Stomach smooth muscle (tissue), 2 donors: Measurements from ENCODE around the gene COL23A1.

Source experiments
- H3K27ac ChIP-seq: one replicate; pipeline ENCODE4 v1.7.0; 2013; ENCODE audit warnings: mild to moderate bottlenecking, low read length, inconsistent platforms
- H3K27me3 ChIP-seq, 2 donors: one replicate each; pipeline ENCODE4 v1.7.0; 2013; ENCODE audit warnings: low read length in 2 of 2; ENCODE audit not compliant: insufficient read depth in 2 of 2, control insufficient read depth in 1 of 2
- H3K36me3 ChIP-seq, 2 donors: one replicate each; pipeline ENCODE4 v1.7.0; 2013; ENCODE audit warnings: low read length in 2 of 2; ENCODE audit not compliant: control insufficient read depth in 2 of 2, insufficient read depth in 2 of 2
- H3K4me1 ChIP-seq: one replicate; pipeline ENCODE4 v1.7.0; 2013; ENCODE audit warnings: low read length; ENCODE audit not compliant: control insufficient read depth, insufficient read depth
- H3K4me3 ChIP-seq, 2 donors: one replicate each; pipeline ENCODE4 v1.7.0; 2013; ENCODE audit warnings: low read length in 2 of 2
- H3K9ac ChIP-seq, 2 donors: one replicate each; pipeline ENCODE4 v1.7.0; 2013; ENCODE audit warnings: low read length in 2 of 2, mild to moderate bottlenecking in 1 of 2
- H3K9me3 ChIP-seq, 2 donors: one replicate each; pipeline ENCODE4 v1.7.0; 2013; ENCODE audit warnings: low read length in 2 of 2; ENCODE audit not compliant: control insufficient read depth in 2 of 2
- donor health status: healthy.
- donor health status: Pancreatic carcinoma.

COL23A1 gene

DNA sequence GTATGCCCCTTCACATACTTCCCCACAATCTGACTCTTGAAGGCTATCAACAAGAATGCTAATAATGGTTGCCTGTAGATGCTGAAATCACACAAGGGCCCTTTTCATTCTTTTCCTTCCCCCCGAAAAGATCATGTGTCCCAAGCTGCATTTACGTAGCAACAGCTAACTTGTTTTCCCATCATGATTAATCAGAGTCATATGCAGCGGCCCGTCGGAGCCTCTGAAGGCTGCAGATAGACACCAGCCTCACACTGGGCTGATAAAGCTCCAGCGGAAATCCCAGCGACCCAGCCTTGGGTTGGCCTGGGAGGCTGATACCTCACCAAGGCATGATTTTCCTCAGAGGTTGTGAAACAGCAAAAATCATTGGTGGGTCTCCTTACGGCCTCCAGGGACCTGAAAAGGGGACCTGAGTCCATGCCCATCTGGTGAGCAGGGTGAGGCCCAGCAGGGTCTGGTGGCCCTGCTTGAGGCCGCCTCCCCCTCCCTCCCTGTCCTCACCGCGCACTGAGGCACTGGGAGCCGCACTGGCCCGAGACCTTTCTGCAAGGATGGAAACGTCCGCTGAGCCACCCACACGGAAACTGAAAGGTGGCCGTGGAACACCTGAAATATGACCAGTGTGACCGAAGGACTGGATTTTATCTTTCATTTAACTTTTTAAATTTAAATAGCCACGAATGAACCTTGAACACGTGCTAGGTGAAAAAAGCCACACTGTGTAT, 243.4 kb downstream of the COL23A1 start:
- Histone ChIP-seq H3K36me3 (no peaks in the 10 kb centered on the region), H3K9me3 (no peaks in the 10 kb centered on the region), H3K27ac (no peak overlapping the region), H3K4me1 (no peaks in the 10 kb centered on the region), H3K9ac (no peak overlapping the region), H3K4me3 (no peak overlapping the region), H3K27me3 (peaks cover 0 to 4% of the 10 kb centered on the region in 2 donors)

DNA sequence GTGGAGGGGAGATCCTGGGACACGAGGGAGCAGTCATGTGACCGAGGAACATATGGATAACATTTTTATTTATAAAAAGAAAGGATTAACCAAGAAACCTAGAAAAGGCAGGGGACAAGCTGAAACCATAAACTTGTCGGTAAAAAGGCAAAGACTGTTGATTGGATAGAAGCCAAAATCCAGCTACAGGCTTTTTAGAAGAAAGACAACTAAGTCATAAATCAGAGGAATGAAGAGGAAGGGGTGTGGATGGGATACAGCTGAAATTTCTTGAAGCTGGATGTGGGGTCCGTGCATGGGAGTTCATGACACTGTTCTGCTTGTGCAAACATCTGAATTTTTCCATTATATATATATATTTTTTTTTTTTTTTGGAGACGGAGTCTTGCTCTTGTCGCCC, 246.9 kb downstream of the COL23A1 start:
- H3K27ac ChIP-seq = no peak overlapping the region
- H3K4me3 ChIP-seq = no peak overlapping the region
- no peak overlapping the region for H3K9ac ChIP-seq
- H3K36me3 ChIP-seq = no peaks in the 10 kb centered on the region
- no peaks in the 10 kb centered on the region for H3K9me3 ChIP-seq
- peaks cover 0 to 1% of the 10 kb centered on the region in 2 donors for H3K27me3 ChIP-seq
- H3K4me1 ChIP-seq = no peaks in the 10 kb centered on the region

DNA sequence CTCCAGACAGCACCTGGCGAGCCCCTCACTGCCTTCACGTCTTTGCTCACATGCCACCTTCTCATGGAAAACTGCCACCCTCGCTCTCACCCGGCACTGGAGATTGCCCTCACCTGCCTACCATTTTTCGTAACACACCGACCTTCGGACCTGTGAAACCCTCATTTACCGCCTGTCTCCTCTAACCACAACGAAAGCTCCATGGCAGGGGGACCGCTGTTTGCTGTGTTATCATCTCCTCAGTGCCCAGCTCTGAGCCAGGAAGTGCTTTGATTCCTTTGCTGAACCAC, 248.4 kb downstream of the COL23A1 start:
- Histone ChIP-seq H3K9me3 (no peaks in the 10 kb centered on the region), H3K27ac (no peak overlapping the region), H3K36me3 (no peaks in the 10 kb centered on the region), H3K27me3 (peaks cover 0 to 7% of the 10 kb centered on the region in 2 donors), H3K9ac (no peak overlapping the region), H3K4me1 (no peaks in the 10 kb centered on the region), H3K4me3 (no peak overlapping the region)

DNA sequence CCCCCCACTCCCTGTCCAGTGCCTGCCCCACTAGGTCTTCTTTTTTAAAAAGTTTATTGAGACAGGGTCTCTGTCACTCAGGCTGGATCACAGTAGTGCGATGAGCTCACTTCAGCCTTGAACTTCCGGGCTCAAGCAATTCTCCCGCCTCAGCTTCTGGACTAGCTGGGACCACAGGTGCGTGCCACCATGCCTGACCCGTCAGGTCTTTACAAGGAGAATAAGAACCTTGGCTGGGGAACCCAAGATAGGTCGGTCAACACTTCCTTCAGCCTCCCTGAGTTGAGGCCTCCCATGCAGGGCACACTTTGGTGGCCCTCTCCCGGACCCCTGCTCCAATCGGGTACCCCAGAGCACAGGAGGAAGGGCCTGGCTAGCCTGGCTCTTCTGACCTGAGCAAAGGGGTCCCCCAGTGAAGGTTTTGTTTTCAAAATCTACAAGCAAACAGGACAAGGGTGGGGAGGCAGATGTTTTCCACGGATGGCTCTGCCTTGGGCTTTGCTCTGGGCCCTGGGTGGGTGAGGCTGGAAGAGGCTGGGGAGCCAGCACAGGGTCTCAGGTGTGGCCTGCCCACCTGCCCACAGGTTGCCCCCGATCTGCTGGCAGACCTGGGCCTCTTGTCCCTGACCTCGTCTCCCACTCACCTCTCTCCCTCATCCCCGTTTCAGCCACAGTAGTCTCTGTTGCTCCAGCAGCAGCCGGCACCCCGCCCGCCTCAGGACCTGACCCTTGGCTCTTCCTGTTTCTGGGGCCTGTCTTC, 248.9 kb downstream of the COL23A1 start:
- Histone ChIP-seq H3K9me3 (peaks cover 0 to 3% of the 10 kb centered on the region in 2 donors), H3K4me3 (no peak overlapping the region), H3K4me1 (no peaks in the 10 kb centered on the region), H3K9ac (no peak overlapping the region), H3K36me3 (no peaks in the 10 kb centered on the region), H3K27me3 (peaks cover 0 to 7% of the 10 kb centered on the region in 2 donors), H3K27ac (no peak overlapping the region)

DNA sequence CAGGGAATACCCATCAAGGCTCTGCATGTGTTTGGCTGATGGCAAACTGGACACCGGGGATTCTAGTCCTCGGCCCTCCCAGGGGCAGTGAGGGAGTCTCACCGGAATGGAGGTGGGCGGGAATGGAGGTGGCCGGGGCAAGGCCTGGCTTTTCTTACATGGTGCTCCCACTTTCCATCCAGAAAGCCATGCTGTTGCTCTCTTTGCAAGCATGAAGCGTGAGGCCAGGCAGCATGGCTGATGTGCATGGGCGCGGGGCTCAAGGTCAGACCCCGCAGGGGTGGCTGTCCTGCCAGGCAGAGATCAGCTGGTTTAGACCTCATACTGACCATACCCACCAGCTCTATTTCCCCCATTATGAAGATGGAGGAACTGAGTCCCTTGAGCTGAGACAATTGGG, 249.6 kb downstream of the COL23A1 start:
- H3K4me3 ChIP-seq = no peak overlapping the region
- H3K9me3 ChIP-seq = peaks cover 0 to 3% of the 10 kb centered on the region in 2 donors
- peaks cover 0 to 7% of the 10 kb centered on the region in 2 donors for H3K27me3 ChIP-seq
- H3K36me3 ChIP-seq = no peaks in the 10 kb centered on the region
- H3K27ac ChIP-seq = no peak overlapping the region
- H3K4me1 ChIP-seq = no peaks in the 10 kb centered on the region
- no peak overlapping the region for H3K9ac ChIP-seq

DNA sequence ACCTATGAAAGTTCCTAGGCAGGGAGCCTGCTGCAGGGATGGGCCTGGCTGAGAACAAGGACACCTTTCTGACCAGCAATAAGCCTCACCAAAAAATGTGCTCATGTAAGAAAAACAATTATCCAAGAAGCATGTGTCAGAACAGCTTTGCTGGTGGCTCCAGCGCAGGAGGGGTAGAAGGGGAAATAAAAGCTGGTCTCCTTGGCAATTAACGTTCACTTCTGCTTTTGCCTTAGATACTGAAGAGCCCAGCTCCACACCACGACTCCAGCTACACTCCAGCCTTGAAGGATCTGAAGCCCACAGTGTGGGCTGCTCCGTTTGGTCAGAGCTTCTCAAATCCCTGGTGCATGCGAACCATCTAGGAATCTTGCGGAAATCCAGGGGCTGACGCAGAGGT, 250.0 kb downstream of the COL23A1 start:
- Histone ChIP-seq H3K9me3 (peaks cover 0 to 3% of the 10 kb centered on the region in 2 donors), H3K27me3 (peaks cover 0 to 7% of the 10 kb centered on the region in 2 donors), H3K27ac (no peak overlapping the region), H3K4me3 (no peak overlapping the region), H3K36me3 (no peaks in the 10 kb centered on the region), H3K4me1 (no peaks in the 10 kb centered on the region), H3K9ac (no peak overlapping the region)

DNA sequence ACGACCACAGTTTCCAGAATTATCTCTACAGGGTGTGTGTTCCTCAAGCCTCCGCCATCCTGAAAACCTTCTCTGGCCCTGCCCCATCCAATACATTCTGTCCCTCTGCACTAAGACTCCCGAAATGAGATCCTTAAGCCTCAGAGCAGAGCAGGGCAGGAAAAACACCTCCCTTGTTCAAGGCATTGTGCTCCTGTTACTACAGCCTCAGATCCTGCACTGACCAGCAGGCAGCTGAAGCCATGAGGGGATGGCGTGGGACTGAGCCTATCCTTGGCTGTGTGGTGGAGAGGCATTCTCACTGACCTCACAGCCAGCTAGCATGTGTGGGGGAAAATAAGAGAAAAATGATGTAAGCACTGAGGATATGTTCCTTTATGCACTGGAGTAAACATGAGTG, 250.9 kb downstream of the COL23A1 start:
- Histone ChIP-seq H3K36me3 (no peaks in the 10 kb centered on the region), H3K27me3 (peaks cover 0 to 7% of the 10 kb centered on the region in 2 donors), H3K4me1 (no peaks in the 10 kb centered on the region), H3K9ac (no peak overlapping the region), H3K27ac (no peak overlapping the region), H3K9me3 (peaks cover 0 to 3% of the 10 kb centered on the region in 2 donors), H3K4me3 (no peak overlapping the region)

DNA sequence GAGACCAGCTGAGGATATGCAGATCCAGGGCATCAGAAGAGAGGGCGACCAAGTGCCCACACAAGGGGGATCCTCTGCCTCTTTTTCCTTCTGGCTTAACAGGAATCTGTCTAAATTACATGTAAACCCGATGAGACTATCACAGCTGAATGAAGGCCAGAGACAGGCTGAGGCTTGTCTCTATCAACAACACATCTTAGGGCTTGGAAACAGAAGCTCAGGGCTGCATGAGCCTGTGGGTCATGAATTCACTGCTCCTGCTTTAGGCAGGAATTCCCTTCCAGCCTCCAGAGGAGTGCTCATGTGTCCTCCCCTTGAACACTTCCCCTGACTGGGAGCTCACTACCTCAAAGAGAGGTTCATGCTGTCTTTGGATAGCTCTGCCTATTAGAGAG, 251.4 kb downstream of the COL23A1 start:
- Histone ChIP-seq H3K27ac (no peak overlapping the region), H3K27me3 (peaks cover 0 to 7% of the 10 kb centered on the region in 2 donors), H3K4me1 (no peaks in the 10 kb centered on the region), H3K9ac (no peak overlapping the region), H3K9me3 (peaks cover 0 to 3% of the 10 kb centered on the region in 2 donors), H3K36me3 (no peaks in the 10 kb centered on the region), H3K4me3 (no peak overlapping the region)

DNA sequence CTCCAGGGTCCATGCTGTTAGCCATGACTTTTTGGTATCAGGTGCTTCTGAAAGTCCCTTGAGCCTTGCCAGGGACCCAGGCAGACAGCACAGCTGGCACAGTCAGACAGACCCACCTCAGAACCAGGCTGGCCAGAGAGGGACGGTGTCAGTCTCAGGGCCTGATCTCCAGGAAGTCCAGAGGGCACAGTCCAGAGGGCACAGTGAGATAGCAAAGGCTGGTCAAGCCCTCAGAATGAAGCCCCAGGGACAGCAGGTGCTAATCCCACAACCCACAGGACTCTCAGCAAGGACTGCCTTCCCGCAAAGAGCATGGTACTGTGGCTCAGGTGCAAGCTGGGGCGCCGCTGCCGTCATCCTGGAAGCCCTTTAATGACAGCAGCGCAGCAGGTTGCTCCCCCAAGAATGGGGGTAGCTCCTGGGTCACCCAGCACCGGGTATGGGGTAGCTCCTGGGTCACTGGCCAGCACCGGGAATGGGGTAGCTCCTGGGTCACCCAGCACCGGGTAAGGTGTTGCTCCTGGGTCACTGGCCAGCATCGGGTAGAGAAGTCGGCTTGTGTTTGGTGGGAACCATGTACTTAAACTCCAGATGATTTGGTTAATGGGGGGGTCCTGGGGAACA, 252.0 kb downstream of the COL23A1 start:
- no peaks in the 10 kb centered on the region for H3K36me3 ChIP-seq
- no peaks in the 10 kb centered on the region for H3K4me1 ChIP-seq
- H3K9me3 ChIP-seq = peaks cover 0 to 3% of the 10 kb centered on the region in 2 donors
- H3K27me3 ChIP-seq = peaks cover 0 to 7% of the 10 kb centered on the region in 2 donors
- no peak overlapping the region for H3K9ac ChIP-seq
- H3K4me3 ChIP-seq = no peak overlapping the region
- no peak overlapping the region for H3K27ac ChIP-seq

DNA sequence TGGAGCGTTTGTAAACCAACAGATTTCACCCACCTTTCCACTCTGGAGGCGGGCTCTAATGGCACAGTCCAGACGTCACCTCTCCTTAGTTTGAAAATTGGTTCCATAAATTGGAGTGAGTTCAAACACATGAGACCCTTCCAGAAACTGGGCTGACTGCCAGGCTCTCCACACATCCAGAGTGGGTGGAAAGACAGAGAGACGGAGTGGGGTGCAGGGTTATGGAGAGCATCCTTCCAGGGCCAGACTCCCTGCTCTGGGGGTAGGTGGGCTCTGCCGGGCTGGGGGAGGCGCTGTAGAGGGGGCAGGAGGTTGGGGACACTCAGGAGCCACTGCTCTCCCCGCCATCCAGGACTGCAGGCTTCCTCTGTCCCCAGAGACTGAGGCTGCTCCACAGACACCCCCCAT, 252.9 kb downstream of the COL23A1 start:
- Histone ChIP-seq H3K27me3 (peaks cover 0 to 7% of the 10 kb centered on the region in 2 donors), H3K4me3 (no peak overlapping the region), H3K27ac (no peak overlapping the region), H3K9ac (no peak overlapping the region), H3K4me1 (peaks cover 1% of the 10 kb centered on the region), H3K9me3 (peaks cover 0 to 3% of the 10 kb centered on the region in 2 donors), H3K36me3 (no peaks in the 10 kb centered on the region)
